GM23338 (cell line): ENCODE results near the gene RAMP1. TPM values are rescaled to one million over a fixed set of nuclear protein-coding genes. Genes with fewer than 3 reads are reported as not detected.

Experiments
- ATAC-seq: fragments of 200-7000 bp; cut with Tn5 transposase; 3 replicates; pipeline ENCODE4 v1.9.1; 2020
- DNase-seq: peaks from one replicate; pipeline ENCODE4 v3.0.0-alpha.2; 2015; ENCODE audit warnings: low spot score
- H2AFZ ChIP-seq: fragments of 200-600 bp; sonication (generic); 2 replicates; pipeline ENCODE4 v1.8.0; 2016; ENCODE audit warnings: antibody characterized with exemption, mild to moderate bottlenecking, moderate library complexity
- H3F3A ChIP-seq: fragments of 200-600 bp; sonication (generic); replicated peaks from 2 replicates; pipeline ENCODE4 v1.8.0; 2017; ENCODE audit warnings: antibody characterized with exemption, mixed run types, low read depth
- H3K27ac ChIP-seq: fragments of 200-600 bp; sonication (generic); 2 replicates; pipeline ENCODE4 v1.6.1; 2016; ENCODE audit warnings: low read depth
- H3K27me3 ChIP-seq: fragments of 200-600 bp; sonication (generic); 2 replicates; pipeline ENCODE4 v1.8.0; 2016; ENCODE audit warnings: mild to moderate bottlenecking, mixed run types, moderate library complexity; ENCODE audit not compliant: insufficient read depth
- H3K36me3 ChIP-seq: fragments of 200-600 bp; sonication (generic); 2 replicates; pipeline ENCODE4 v1.8.0; 2016; ENCODE audit warnings: mild to moderate bottlenecking; ENCODE audit not compliant: insufficient read depth
- H3K4me1 ChIP-seq: fragments of 200-600 bp; sonication (generic); 2 replicates; pipeline ENCODE4 v1.8.0; 2016; ENCODE audit warnings: mild to moderate bottlenecking, moderate library complexity; ENCODE audit not compliant: insufficient read depth
- H3K4me2 ChIP-seq: fragments of 200-600 bp; sonication (generic); 2 replicates; pipeline ENCODE4 v1.7.1; 2017; ENCODE audit warnings: mixed run types
- H3K4me3 ChIP-seq: fragments of 200-600 bp; sonication (generic); 2 replicates; pipeline ENCODE4 v1.6.1; 2016; ENCODE audit warnings: mixed run types
- H3K79me2 ChIP-seq: fragments of 200-600 bp; sonication (generic); replicated peaks from 2 replicates; pipeline ENCODE4 v1.8.0; 2017; ENCODE audit warnings: mild to moderate bottlenecking; ENCODE audit not compliant: insufficient read depth
- H3K9me2 ChIP-seq: fragments of 200-600 bp; sonication (generic); 2 replicates; pipeline ENCODE4 v1.8.0; 2017; ENCODE audit not compliant: insufficient read depth
- H4K20me1 ChIP-seq: fragments of 200-600 bp; sonication (generic); replicated peaks from 2 replicates; pipeline ENCODE4 v1.8.0; 2017; ENCODE audit warnings: mild to moderate bottlenecking; ENCODE audit not compliant: insufficient read depth
- H3K27ac Mint-ChIP-seq: 2 replicates; pipeline ENCODE4 v1.8.0; 2020; ENCODE audit warnings: inconsistent platforms, mild to moderate bottlenecking, moderate library complexity, mixed read lengths
- H3K27me3 Mint-ChIP-seq: 3 replicates; pipeline ENCODE4 v1.8.0; 2022; ENCODE audit warnings: low read depth, mild to moderate bottlenecking, moderate library complexity, mixed read lengths, inconsistent platforms; ENCODE audit not compliant: insufficient read depth, poor library complexity
- H3K36me3 Mint-ChIP-seq: 3 replicates; pipeline ENCODE4 v1.8.0; 2021; ENCODE audit warnings: low read depth, mild to moderate bottlenecking, inconsistent platforms, moderate library complexity, mixed read lengths
- H3K4me1 Mint-ChIP-seq: 3 replicates; pipeline ENCODE4 v1.8.0; 2020; ENCODE audit warnings: mild to moderate bottlenecking, inconsistent platforms, mixed read lengths
- H3K4me3 Mint-ChIP-seq: 3 replicates; pipeline ENCODE4 v1.8.0; 2021; ENCODE audit warnings: moderate library complexity, mild to moderate bottlenecking, inconsistent platforms, mixed read lengths
- H3K9me3 Mint-ChIP-seq: 3 replicates; pipeline ENCODE4 v1.8.0; 2020; ENCODE audit warnings: moderate library complexity, mild to moderate bottlenecking, inconsistent platforms, mixed read lengths
- CTCF ChIP-seq, 2 experiments: fragments of 200-600 bp in 1 of 2; sonication (generic) in 1 of 2; conservative IDR thresholded peaks; 2 replicates each; pipeline versions ENCODE4 v1.5.1 to v1.6.1; 2016 to 2017; ENCODE audit warnings: antibody characterized with exemption in 2 of 2, low read depth in 2 of 2, mild to moderate bottlenecking in 2 of 2, moderate library complexity in 1 of 2
- EZH2 ChIP-seq: fragments of 200-600 bp; sonication (generic); IDR thresholded peaks from one replicate; pipeline ENCODE4 v1.8.0; 2017; ENCODE audit warnings: antibody characterized with exemption, mild to moderate bottlenecking, low read depth; ENCODE audit not compliant: unreplicated experiment
- JUNB ChIP-seq: IDR thresholded peaks from one replicate; pipeline ENCODE4 v1.6.1; 2016; ENCODE audit warnings: antibody characterized with exemption; ENCODE audit not compliant: unreplicated experiment
- POLR2AphosphoS5 ChIP-seq: IDR thresholded peaks from 2 replicates; pipeline ENCODE4 v1.6.1; 2016; ENCODE audit warnings: antibody characterized with exemption, low read depth
- STAT1 ChIP-seq: IDR thresholded peaks from one replicate; pipeline ENCODE4 v1.6.1; 2016; ENCODE audit warnings: antibody characterized with exemption; ENCODE audit not compliant: unreplicated experiment
- ZNF114 ChIP-seq: fragments of 250-450 bp; sonication (Bioruptor Pico); IDR thresholded peaks from 2 replicates; pipeline ENCODE4 v1.5.0; 2020; ENCODE audit warnings: mild to moderate bottlenecking, moderate library complexity
- ZNF331 ChIP-seq: fragments of 250-450 bp; sonication (Bioruptor Pico); IDR thresholded peaks from 2 replicates; pipeline ENCODE4 v1.5.0; 2020; ENCODE audit warnings: low read depth, mild to moderate bottlenecking, moderate library complexity
- ZNF462 ChIP-seq: fragments of 250-450 bp; sonication (Bioruptor Pico); IDR thresholded peaks from 2 replicates; pipeline ENCODE4 v1.5.0; 2020; ENCODE audit warnings: mild to moderate bottlenecking, moderate library complexity
- polyA plus RNA-seq: library from polyadenylated mRNA; unstranded; fragments of >200 nt; fragmentation: Nextera tagmentation; extraction: Ambion mirVana; gene quantifications from 2 replicates; pipeline ENCODE4 v1.2.1, GENCODE V29; 2016
- total RNA-seq: library from RNA; depleted of rRNA; stranded (reverse); fragments of >200 nt; shearing (Covaris generic); gene quantifications from 2 replicates; pipeline ENCODE4 v1.2.3, GENCODE V29; 2014
- TF ChIP-seq, protein P1 (sequence below): IDR thresholded peaks from one replicate; pipeline ENCODE4 v1.6.1; 2018; ENCODE audit warnings: antibody characterized with exemption; ENCODE audit not compliant: unreplicated experiment
- TF ChIP-seq, protein P2 (sequence below): IDR thresholded peaks from 2 replicates; pipeline ENCODE4 v1.6.1; 2016; ENCODE audit warnings: antibody characterized with exemption

The RAMP1 gene
- total and polyA plus RNA-seq, 2 experiments from 2014 or later: 1.7 to 3.3 TPM

GRCh38 chr2:237896956-237897355 lies 37.5 kb downstream of the RAMP1 start:
- Mint-ChIP-seq H3K27ac (no peak overlapping the region), H3K9me3 (no peaks in the 10 kb centered on the region; the same call in 2 of the 3 replicates), H3K27me3 (peaks cover 6% of the 10 kb centered on the region), H3K4me1 (peaks cover 3% of the 10 kb centered on the region; the same call in 2 of the 3 replicates), H3K4me3 (no peak overlapping the region), H3K36me3 (no peaks in the 10 kb centered on the region)
- ATAC-seq: no peak
- Histone ChIP-seq H3K4me2 (no peak overlapping the region), H3K4me1 (no peaks in the 10 kb centered on the region), H3K27me3 (no peaks in the 10 kb centered on the region), H3K79me2 (no peaks in the 10 kb centered on the region), H3K9me2 (no peaks in the 10 kb centered on the region), H3K4me3 (no peak overlapping the region), H4K20me1 (no peaks in the 10 kb centered on the region), H3K27ac (no peak overlapping the region), H3K36me3 (no peaks in the 10 kb centered on the region), H3F3A (no peaks in the 10 kb centered on the region), H2AFZ (no peak overlapping the region)
- no peak for DNase-seq
- TF ChIP-seq ZNF114: no peak
- TF ChIP-seq CTCF (conservative IDR thresholded peaks at IDR 0.05; ENCODE audit: low read depth in 2 of 2): no peak

- no peaks in the 10 kb centered on the region for H3K27me3 ChIP-seq
- H3K36me3 ChIP-seq: no peaks in the 10 kb centered on the region
- H3K27ac ChIP-seq: no peak overlapping the region
- no peak for DNase-seq
- no peaks in the 10 kb centered on the region for H4K20me1 ChIP-seq
- H3F3A ChIP-seq: no peaks in the 10 kb centered on the region
- no peaks in the 10 kb centered on the region for H3K9me2 ChIP-seq
- no peaks in the 10 kb centered on the region for H3K79me2 ChIP-seq
- no peaks in the 10 kb centered on the region for H3K4me1 ChIP-seq
- H3K4me2 ChIP-seq: no peak overlapping the region
- no peak overlapping the region for H3K4me3 ChIP-seq
- Mint-ChIP-seq H3K4me3 (no peak overlapping the region), H3K36me3 (no peaks in the 10 kb centered on the region), H3K4me1 (peaks cover 3% of the 10 kb centered on the region; the same call in 2 of the 3 replicates), H3K27ac (no peak overlapping the region), H3K27me3 (peaks cover 8% of the 10 kb centered on the region), H3K9me3 (no peaks in the 10 kb centered on the region; the same call in 2 of the 3 replicates)
- no peak for ATAC-seq
- H2AFZ ChIP-seq: no peak overlapping the region
- TF ChIP-seq ZNF462 (CRISPR knock-in tag) (no peak), ZNF331 (CRISPR knock-in tag) (no peak), POLR2AphosphoS5 (no peak), ZNF114 (no peak), STAT1 (no peak), JUNB (no peak), EZH2 (no peak)
- TF ChIP-seq, protein P1, sequence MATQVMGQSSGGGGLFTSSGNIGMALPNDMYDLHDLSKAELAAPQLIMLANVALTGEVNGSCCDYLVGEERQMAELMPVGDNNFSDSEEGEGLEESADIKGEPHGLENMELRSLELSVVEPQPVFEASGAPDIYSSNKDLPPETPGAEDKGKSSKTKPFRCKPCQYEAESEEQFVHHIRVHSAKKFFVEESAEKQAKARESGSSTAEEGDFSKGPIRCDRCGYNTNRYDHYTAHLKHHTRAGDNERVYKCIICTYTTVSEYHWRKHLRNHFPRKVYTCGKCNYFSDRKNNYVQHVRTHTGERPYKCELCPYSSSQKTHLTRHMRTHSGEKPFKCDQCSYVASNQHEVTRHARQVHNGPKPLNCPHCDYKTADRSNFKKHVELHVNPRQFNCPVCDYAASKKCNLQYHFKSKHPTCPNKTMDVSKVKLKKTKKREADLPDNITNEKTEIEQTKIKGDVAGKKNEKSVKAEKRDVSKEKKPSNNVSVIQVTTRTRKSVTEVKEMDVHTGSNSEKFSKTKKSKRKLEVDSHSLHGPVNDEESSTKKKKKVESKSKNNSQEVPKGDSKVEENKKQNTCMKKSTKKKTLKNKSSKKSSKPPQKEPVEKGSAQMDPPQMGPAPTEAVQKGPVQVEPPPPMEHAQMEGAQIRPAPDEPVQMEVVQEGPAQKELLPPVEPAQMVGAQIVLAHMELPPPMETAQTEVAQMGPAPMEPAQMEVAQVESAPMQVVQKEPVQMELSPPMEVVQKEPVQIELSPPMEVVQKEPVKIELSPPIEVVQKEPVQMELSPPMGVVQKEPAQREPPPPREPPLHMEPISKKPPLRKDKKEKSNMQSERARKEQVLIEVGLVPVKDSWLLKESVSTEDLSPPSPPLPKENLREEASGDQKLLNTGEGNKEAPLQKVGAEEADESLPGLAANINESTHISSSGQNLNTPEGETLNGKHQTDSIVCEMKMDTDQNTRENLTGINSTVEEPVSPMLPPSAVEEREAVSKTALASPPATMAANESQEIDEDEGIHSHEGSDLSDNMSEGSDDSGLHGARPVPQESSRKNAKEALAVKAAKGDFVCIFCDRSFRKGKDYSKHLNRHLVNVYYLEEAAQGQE: no peak
- TF ChIP-seq, protein P2, sequence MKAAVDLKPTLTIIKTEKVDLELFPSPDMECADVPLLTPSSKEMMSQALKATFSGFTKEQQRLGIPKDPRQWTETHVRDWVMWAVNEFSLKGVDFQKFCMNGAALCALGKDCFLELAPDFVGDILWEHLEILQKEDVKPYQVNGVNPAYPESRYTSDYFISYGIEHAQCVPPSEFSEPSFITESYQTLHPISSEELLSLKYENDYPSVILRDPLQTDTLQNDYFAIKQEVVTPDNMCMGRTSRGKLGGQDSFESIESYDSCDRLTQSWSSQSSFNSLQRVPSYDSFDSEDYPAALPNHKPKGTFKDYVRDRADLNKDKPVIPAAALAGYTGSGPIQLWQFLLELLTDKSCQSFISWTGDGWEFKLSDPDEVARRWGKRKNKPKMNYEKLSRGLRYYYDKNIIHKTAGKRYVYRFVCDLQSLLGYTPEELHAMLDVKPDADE: no peak
Observed at GRCh38 chr2:237898057-237898414, 38.6 kb downstream of the RAMP1 start.
